ENCODE results near the gene KCTD21. TPM values are rescaled to one million over a fixed set of nuclear protein-coding genes. Genes with fewer than 3 reads are reported as not detected.
A peak's percentile ranks its signal among the peaks of the same experiment; 100 is the strongest.

Gene KCTD21
- total RNA-seq, 1 experiment from 2014 or later = 9.4 TPM

- Histone ChIP-seq H3K9ac (ENCODE audit: low read length) (no peak overlapping the region), H3K27ac (ENCODE audit: low read length) (no peak overlapping the region), H4K20me1 (ENCODE audit: low read length) (no peaks in the 10 kb centered on the region), H3K79me2 (ENCODE audit: low read length) (peaks cover 42% of the 10 kb centered on the region), H3K9me3 (ENCODE audit: low read length) (no peaks in the 10 kb centered on the region), H3K4me1 (ENCODE audit: insufficient read depth, low read length) (peaks cover 28% of the 10 kb centered on the region), H3K4me2 (ENCODE audit: low read length) (no peak overlapping the region), H3F3A (ENCODE audit: low read length, unreplicated experiment) (no peaks in the 10 kb centered on the region), H3K4me3 (ENCODE audit: low read length) (no peak overlapping the region), H3K9me2 (replicated peaks; ENCODE audit: low read length) (no peaks in the 10 kb centered on the region), H3K27me3 (ENCODE audit: low read length) (no peaks in the 10 kb centered on the region), H3K36me3 (ENCODE audit: low read depth, low read length) (no peaks in the 10 kb centered on the region), H2AFZ (ENCODE audit: low read length) (no peak overlapping the region)
- ChIA-PET CTCF (no interaction called here), POLR2A (ENCODE audit: unreplicated experiment) (no interaction called here)
- DNase-seq = no peak
- intact Hi-C loops (cut with micrococcal nuclease) = no loop called here
- BruUV-seq (replicated peaks) = no TSS peak
- no peak for ATAC-seq
- no peak for TF ChIP-seq EZH2 (IDR thresholded peaks at IDR 0.05; ENCODE audit: low read length, unreplicated experiment)
Measured at GRCh38 chr11:78192223-78192719, 3.8 kb upstream of the KCTD21 start.

GRCh38 chr11:78190871-78191538 lies 2.6 kb upstream of the KCTD21 start:
- H3K4me3 ChIP-seq (ENCODE audit: low read length) = no peak overlapping the region
- H3K36me3 ChIP-seq (ENCODE audit: low read depth, low read length) = no peaks in the 10 kb centered on the region
- intact Hi-C loops (cut with micrococcal nuclease) = no loop called here
- ATAC-seq (no peak), DNase-seq (no peak)
- H3K9ac ChIP-seq (ENCODE audit: low read length) = no peak overlapping the region
- H3K4me1 ChIP-seq (ENCODE audit: insufficient read depth, low read length) = peaks cover 41% of the 10 kb centered on the region
- H3F3A ChIP-seq (ENCODE audit: low read length, unreplicated experiment) = no peaks in the 10 kb centered on the region
- no TSS peak for BruUV-seq (replicated peaks)
- H3K4me2 ChIP-seq (ENCODE audit: low read length) = no peak overlapping the region
- H3K27ac ChIP-seq (ENCODE audit: low read length) = no peak overlapping the region
- no peaks in the 10 kb centered on the region for H4K20me1 ChIP-seq (ENCODE audit: low read length)
- H2AFZ ChIP-seq (ENCODE audit: low read length) = no peak overlapping the region
- ChIA-PET CTCF (no interaction called here), POLR2A (ENCODE audit: unreplicated experiment) (no interaction called here)
- peaks cover 52% of the 10 kb centered on the region for H3K79me2 ChIP-seq (ENCODE audit: low read length)
- no peaks in the 10 kb centered on the region for H3K27me3 ChIP-seq (ENCODE audit: low read length)
- H3K9me2 ChIP-seq (replicated peaks; ENCODE audit: low read length) = no peaks in the 10 kb centered on the region
- no peaks in the 10 kb centered on the region for H3K9me3 ChIP-seq (ENCODE audit: low read length)
- no peak for TF ChIP-seq EZH2 (IDR thresholded peaks at IDR 0.05; ENCODE audit: low read length, unreplicated experiment)
- TF ChIP-seq CTCF (conservative IDR thresholded peaks at IDR 0.05; ENCODE audit: low read depth, low read length) = no peak
- TF ChIP-seq EZH2phosphoT487 (IDR thresholded peaks at IDR 0.05; ENCODE audit: borderline replicate concordance, low read length) = no peak

- no TSS peak for BruUV-seq (replicated peaks)
- H3K4me1 ChIP-seq (ENCODE audit: insufficient read depth, low read length) = peaks cover 46% of the 10 kb centered on the region
- ATAC-seq (no peak), DNase-seq (no peak)
- intact Hi-C loops (cut with micrococcal nuclease) = no loop called here
- H3K9me3 ChIP-seq (ENCODE audit: low read length) = no peaks in the 10 kb centered on the region
- no peak overlapping the region for H2AFZ ChIP-seq (ENCODE audit: low read length)
- peak overlapping the region; percentile 99 for H3K4me2 ChIP-seq (ENCODE audit: low read length)
- CTCF ChIA-PET = no interaction called here
- no peaks in the 10 kb centered on the region for H3K9me2 ChIP-seq (replicated peaks; ENCODE audit: low read length)
- no peak for TF ChIP-seq CTCF (conservative IDR thresholded peaks at IDR 0.05; ENCODE audit: low read depth, low read length)
- no peak for TF ChIP-seq EZH2phosphoT487 (IDR thresholded peaks at IDR 0.05; ENCODE audit: borderline replicate concordance, low read length)
- no peak for TF ChIP-seq EZH2 (IDR thresholded peaks at IDR 0.05; ENCODE audit: low read length, unreplicated experiment)
- H3K4me3 ChIP-seq (ENCODE audit: low read length) = peak overlapping the region; percentile 97; the same call in 1 of the 2 replicates
- no peaks in the 10 kb centered on the region for H4K20me1 ChIP-seq (ENCODE audit: low read length)
- no peak overlapping the region for H3K9ac ChIP-seq (ENCODE audit: low read length)
- H3F3A ChIP-seq (ENCODE audit: low read length, unreplicated experiment) = no peaks in the 10 kb centered on the region
- no peaks in the 10 kb centered on the region for H3K36me3 ChIP-seq (ENCODE audit: low read depth, low read length)
- POLR2A ChIA-PET (ENCODE audit: unreplicated experiment) = no interaction called here
- no peaks in the 10 kb centered on the region for H3K27me3 ChIP-seq (ENCODE audit: low read length)
- H3K27ac ChIP-seq (ENCODE audit: low read length) = no peak overlapping the region
- peaks cover 53% of the 10 kb centered on the region for H3K79me2 ChIP-seq (ENCODE audit: low read length)
Measured at GRCh38 chr11:78190374-78190773, 1.9 kb upstream of the KCTD21 start.
